IMR-90 (cell line): ENCODE measurements around the gene SERPINI2. TPM values are rescaled to one million over a fixed set of nuclear protein-coding genes. Genes with fewer than 3 reads are reported as not detected.

Experiments
- ATAC-seq: fragments of 200-7000 bp; cut with Tn5 transposase; 2 replicates; pipeline ENCODE4 v1.9.1; 2020; ENCODE audit warnings: low read depth, mild to moderate bottlenecking, moderate library complexity
- BruUV-seq: library from RNA; stranded (reverse); fragments of 400-500 nt; replicated peaks from 2 replicates; lab custom pipeline; 2021; lab: Mats Ljungman, UMichigan
- CTCF ChIA-PET: fragments of 300-600 bp; formaldehyde crosslinking; extraction: SDS; loops from one replicate; lab custom pipeline; 2021; ENCODE audit warnings: antibody characterized with exemption; lab: Yijun Ruan, JAX
- POLR2A ChIA-PET: fragments of 300-600 bp; sonication (Branson Sonifier 250); formaldehyde crosslinking; loops from one replicate; lab custom pipeline; 2022; ENCODE audit warnings: antibody characterized with exemption; ENCODE audit not compliant: unreplicated experiment; lab: Charles Lee
- DNase-seq: peaks from one replicate; pipeline ENCODE4 v3.0.0; 2013
- H2AFZ ChIP-seq: replicated peaks from 2 replicates; pipeline ENCODE3; 2013; ENCODE audit warnings: low read length, mild to moderate bottlenecking; ENCODE audit not compliant: poor library complexity
- H2AK5ac ChIP-seq: 2 replicates; pipeline ENCODE4 v1.6.1; 2013; ENCODE audit warnings: low read depth, low read length, inconsistent platforms
- H2AK9ac ChIP-seq: replicated peaks from 2 replicates; pipeline ENCODE3; 2013; ENCODE audit warnings: mild to moderate bottlenecking, low read depth, low read length, moderate library complexity; ENCODE audit not compliant: poor library complexity
- H2BK120ac ChIP-seq: 2 replicates; pipeline ENCODE4 v1.6.1; 2013; ENCODE audit warnings: low read depth, low read length, inconsistent platforms
- H2BK15ac ChIP-seq: 3 replicates; pipeline ENCODE4 v1.6.1; 2013; ENCODE audit warnings: low read depth, low read length, inconsistent platforms
- H2BK20ac ChIP-seq: 2 replicates; pipeline ENCODE4 v1.6.1; 2013; ENCODE audit warnings: low read depth, mild to moderate bottlenecking, inconsistent platforms, low read length, moderate library complexity
- H2BK5ac ChIP-seq: 2 replicates; pipeline ENCODE4 v1.6.1; 2013; ENCODE audit warnings: mild to moderate bottlenecking, low read depth, low read length, inconsistent platforms; ENCODE audit not compliant: poor library complexity, severe bottlenecking
- H3K14ac ChIP-seq: replicated peaks from 2 replicates; pipeline ENCODE4 v1.6.1; 2013; ENCODE audit warnings: low read depth, low read length, inconsistent platforms
- H3K18ac ChIP-seq: 2 replicates; pipeline ENCODE4 v1.6.1; 2013; ENCODE audit warnings: low read depth, low read length, control low read depth
- H3K23ac ChIP-seq: 2 replicates; pipeline ENCODE4 v1.6.1; 2013; ENCODE audit warnings: low read depth, low read length, inconsistent platforms
- H3K27ac ChIP-seq: 2 replicates; pipeline ENCODE4 v1.5.1; 2013; ENCODE audit warnings: mild to moderate bottlenecking, control low read depth, low read length; ENCODE audit not compliant: insufficient read depth
- H3K27me3 ChIP-seq: 2 replicates; pipeline ENCODE4 v1.6.1; 2013; ENCODE audit warnings: low read length; ENCODE audit not compliant: control insufficient read depth, insufficient read depth
- H3K36me3 ChIP-seq: 2 replicates; pipeline ENCODE4 v1.6.1; 2013; ENCODE audit warnings: low read length, mixed read lengths; ENCODE audit not compliant: control insufficient read depth, insufficient read depth
- H3K4ac ChIP-seq: 2 replicates; pipeline ENCODE4 v1.6.1; 2013; ENCODE audit warnings: low read depth, low read length, inconsistent platforms
- H3K4me1 ChIP-seq: 2 replicates; pipeline ENCODE4 v1.6.1; 2013; ENCODE audit warnings: low read length, mixed read lengths; ENCODE audit not compliant: control insufficient read depth, insufficient read depth
- H3K4me2 ChIP-seq: 2 replicates; pipeline ENCODE4 v1.6.1; 2013; ENCODE audit warnings: low read depth, mild to moderate bottlenecking, control low read depth, low read length, moderate library complexity
- H3K4me3 ChIP-seq: 2 replicates; pipeline ENCODE4 v1.5.1; 2013; ENCODE audit warnings: low read depth, mild to moderate bottlenecking, control low read depth, low read length, moderate library complexity; ENCODE audit not compliant: insufficient read depth
- H3K56ac ChIP-seq: 2 replicates; pipeline ENCODE4 v1.6.1; 2013; ENCODE audit warnings: low read length, inconsistent platforms; ENCODE audit not compliant: insufficient read depth; ENCODE audit errors: extremely low read depth
- H3K79me1 ChIP-seq, 2 experiments: 2 replicates each; pipeline ENCODE4 v1.6.1; 2013; ENCODE audit warnings: low read length in 2 of 2, inconsistent platforms in 1 of 2, low read depth in 1 of 2
- H3K9ac ChIP-seq: 2 replicates; pipeline ENCODE4 v1.6.1; 2013; ENCODE audit warnings: low read depth, low read length, control low read depth
- H3K9me1 ChIP-seq: 2 replicates; pipeline ENCODE4 v1.6.1; 2013; ENCODE audit warnings: low read length, inconsistent platforms; ENCODE audit not compliant: insufficient read depth
- H3K9me3 ChIP-seq: 2 replicates; pipeline ENCODE4 v1.6.1; 2013; ENCODE audit warnings: low read length; ENCODE audit not compliant: control insufficient read depth, insufficient read depth
- H4K20me1 ChIP-seq: 2 replicates; pipeline ENCODE4 v1.6.1; 2013; ENCODE audit warnings: low read length, inconsistent platforms; ENCODE audit not compliant: insufficient read depth
- H4K5ac ChIP-seq: 2 replicates; pipeline ENCODE4 v1.6.1; 2013; ENCODE audit warnings: mild to moderate bottlenecking, low read depth, low read length, control low read depth
- H4K8ac ChIP-seq, 2 experiments: 2 replicates each; pipeline ENCODE4 v1.6.1; 2013; ENCODE audit warnings: low read depth in 2 of 2, low read length in 2 of 2, control low read depth in 1 of 2, inconsistent platforms in 1 of 2
- H4K91ac ChIP-seq: 2 replicates; pipeline ENCODE4 v1.6.1; 2013; ENCODE audit warnings: low read depth, low read length, inconsistent platforms; ENCODE audit not compliant: insufficient read depth
- BHLHE40 ChIP-seq: fragments of 150-350 bp; IDR thresholded peaks from 2 replicates; pipeline ENCODE4 v1.6.1; 2016; ENCODE audit warnings: mild to moderate bottlenecking, low read depth, low read length
- CEBPB ChIP-seq: IDR thresholded peaks from 2 replicates; pipeline ENCODE4 v1.6.1; 2012; ENCODE audit warnings: low read depth, low read length, improper control_type of control experiment
- CHD1 ChIP-seq: IDR thresholded peaks from 2 replicates; pipeline ENCODE4 v1.6.1; 2012; ENCODE audit warnings: low read depth, low read length, improper control_type of control experiment
- CTCF ChIP-seq: conservative IDR thresholded peaks from 2 replicates; pipeline ENCODE4 v1.5.1; 2012; ENCODE audit warnings: mild to moderate bottlenecking, low read depth, low read length, improper control_type of control experiment
- FOS ChIP-seq: fragments of 150-350 bp; IDR thresholded peaks from 2 replicates; pipeline ENCODE4 v1.6.1; 2016; ENCODE audit warnings: low read depth, low read length
- MXI1 ChIP-seq: IDR thresholded peaks from 2 replicates; pipeline ENCODE4 v1.6.1; 2012; ENCODE audit warnings: low read depth, mild to moderate bottlenecking, low read length, moderate library complexity, borderline replicate concordance
- NFE2L2 ChIP-seq: fragments of 150-350 bp; IDR thresholded peaks from 2 replicates; pipeline ENCODE4 v1.6.1; 2016; ENCODE audit warnings: low read depth, mild to moderate bottlenecking, low read length
- POLR2A ChIP-seq: IDR thresholded peaks from 2 replicates; pipeline ENCODE4 v1.6.1; 2012; ENCODE audit warnings: mild to moderate bottlenecking, low read depth, low read length
- RAD21 ChIP-seq: IDR thresholded peaks from 2 replicates; pipeline ENCODE4 v1.6.1; 2012; ENCODE audit warnings: low read length, improper control_type of control experiment
- RCOR1 ChIP-seq: IDR thresholded peaks from 2 replicates; pipeline ENCODE4 v1.6.1; 2012; ENCODE audit warnings: mild to moderate bottlenecking, low read length, improper control_type of control experiment; ENCODE audit not compliant: insufficient replicate concordance
- RFX5 ChIP-seq: IDR thresholded peaks from 2 replicates; pipeline ENCODE4 v1.8.0; 2012; ENCODE audit warnings: low read depth, mild to moderate bottlenecking, low read length, moderate library complexity
- SMC3 ChIP-seq: fragments of 150-350 bp; IDR thresholded peaks from 2 replicates; pipeline ENCODE4 v1.6.1; 2016; ENCODE audit warnings: low read depth, mild to moderate bottlenecking, antibody characterized with exemption, low read length, moderate library complexity
- whole genome bisulfite sequencing, 2 experiments: methylation state at CpG; one replicate each; pipeline versions ENCODE4 v1.1.5 to v1.1.7; 2013; ENCODE audit warnings: missing lambda C conversion rate in 2 of 2; ENCODE audit not compliant: insufficient read length in 1 of 2; ENCODE audit errors: extremely low coverage in 2 of 2; 5-methylcytosine and 5-hydroxymethylcytosine counted together
- dilution Hi-C: fragments of 300-500 bp; cut with HindIII; formaldehyde crosslinking; loops from one replicate; pipeline ENCODE4 v1.14.3; 2018; ENCODE audit warnings: low sequenced_read_pairs; ENCODE audit not compliant: unreplicated experiment
- in situ Hi-C: fragments of 300-500 bp; cut with MboI; formaldehyde crosslinking; loops from 3 replicates; pipeline ENCODE4 v1.14.3; 2019; ENCODE audit warnings: low sequenced_read_pairs, inconsistent platforms, mixed read lengths
- intact Hi-C: fragments of 100-400 bp; cut with micrococcal nuclease; formaldehyde crosslinking; loops from 2 replicates; pipeline ENCODE4 v1.10.0; 2022
- polyA plus RNA-seq, 3 experiments: library from polyadenylated mRNA; depleted of rRNA; stranded (reverse); fragments of >200 nt; gene quantifications; 2 replicates each; pipeline ENCODE4 v1.2.3, GENCODE V29; 2012; ENCODE audit warnings: low replicate concordance in 1 of 3
- total RNA-seq: library from RNA; depleted of rRNA; stranded (reverse); fragments of >200 nt; gene quantifications from 2 replicates; pipeline ENCODE4 v1.2.3, GENCODE V29; 2012
- TF ChIP-seq, protein P1 (sequence below): fragments of 150-350 bp; IDR thresholded peaks from 2 replicates; pipeline ENCODE4 v1.6.1; 2017; ENCODE audit warnings: mild to moderate bottlenecking, antibody characterized with exemption, low read length, low read depth
- TF ChIP-seq, protein P2 (sequence below): fragments of 150-350 bp; IDR thresholded peaks from 2 replicates; pipeline ENCODE4 v1.6.1; 2016; ENCODE audit warnings: low read depth, mild to moderate bottlenecking, low read length, moderate library complexity, borderline replicate concordance

SERPINI2 gene
- total and polyA plus RNA-seq, 2 of the 4 experiments (the other 2 are of a cell fraction) = not detected

DNA sequence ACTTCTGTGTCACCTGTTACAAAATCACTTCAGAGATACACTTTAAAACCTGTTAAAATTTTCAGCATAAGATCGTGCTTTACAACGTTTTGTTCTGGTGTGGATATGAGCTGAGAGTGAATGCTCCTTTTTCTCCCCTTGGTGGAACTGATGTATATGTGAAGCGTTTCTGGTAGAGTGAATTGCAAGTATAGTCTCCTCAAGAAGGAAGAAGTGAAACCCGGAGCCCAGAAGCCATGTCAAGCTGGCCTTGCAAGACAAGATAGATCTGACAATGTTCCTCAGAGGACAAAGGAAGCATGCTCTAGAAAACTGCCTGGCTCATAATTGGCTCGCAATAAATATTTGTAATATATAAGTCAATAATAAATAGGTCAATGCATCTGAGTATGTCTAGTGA, 23.6 kb downstream of the SERPINI2 start:
- no peak overlapping the region for H3K9ac ChIP-seq
- POLR2A ChIA-PET = no interaction called here
- dilution Hi-C loops = no loop called here
- in situ Hi-C loops = no loop called here
- TF ChIP-seq CEBPB (no peak), BHLHE40 (no peak), RFX5 (no peak), RCOR1 (no peak), POLR2A (no peak), SMC3 (no peak), CHD1 (no peak), NFE2L2 (no peak), CTCF (no peak), RAD21 (no peak), FOS (no peak), MXI1 (no peak)
- TF ChIP-seq, protein P1, sequence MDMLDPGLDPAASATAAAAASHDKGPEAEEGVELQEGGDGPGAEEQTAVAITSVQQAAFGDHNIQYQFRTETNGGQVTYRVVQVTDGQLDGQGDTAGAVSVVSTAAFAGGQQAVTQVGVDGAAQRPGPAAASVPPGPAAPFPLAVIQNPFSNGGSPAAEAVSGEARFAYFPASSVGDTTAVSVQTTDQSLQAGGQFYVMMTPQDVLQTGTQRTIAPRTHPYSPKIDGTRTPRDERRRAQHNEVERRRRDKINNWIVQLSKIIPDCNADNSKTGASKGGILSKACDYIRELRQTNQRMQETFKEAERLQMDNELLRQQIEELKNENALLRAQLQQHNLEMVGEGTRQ = no peak
- TF ChIP-seq, protein P2, sequence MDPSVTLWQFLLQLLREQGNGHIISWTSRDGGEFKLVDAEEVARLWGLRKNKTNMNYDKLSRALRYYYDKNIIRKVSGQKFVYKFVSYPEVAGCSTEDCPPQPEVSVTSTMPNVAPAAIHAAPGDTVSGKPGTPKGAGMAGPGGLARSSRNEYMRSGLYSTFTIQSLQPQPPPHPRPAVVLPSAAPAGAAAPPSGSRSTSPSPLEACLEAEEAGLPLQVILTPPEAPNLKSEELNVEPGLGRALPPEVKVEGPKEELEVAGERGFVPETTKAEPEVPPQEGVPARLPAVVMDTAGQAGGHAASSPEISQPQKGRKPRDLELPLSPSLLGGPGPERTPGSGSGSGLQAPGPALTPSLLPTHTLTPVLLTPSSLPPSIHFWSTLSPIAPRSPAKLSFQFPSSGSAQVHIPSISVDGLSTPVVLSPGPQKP = no peak
- no peak overlapping the region for H2BK5ac ChIP-seq
- H2BK15ac ChIP-seq = no peak overlapping the region
- H2AFZ ChIP-seq = no peak overlapping the region
- no peak overlapping the region for H3K18ac ChIP-seq
- H3K9me3 ChIP-seq = no peaks in the 10 kb centered on the region; the same call in 1 of the 2 replicates
- no peak overlapping the region for H2BK120ac ChIP-seq
- H4K5ac ChIP-seq = no peak overlapping the region
- ATAC-seq = no peak
- H3K23ac ChIP-seq = no peak overlapping the region
- DNase-seq = no peak
- no peaks in the 10 kb centered on the region for H3K27me3 ChIP-seq
- no peaks in the 10 kb centered on the region for H3K4me1 ChIP-seq
- no peak overlapping the region for H2BK20ac ChIP-seq
- no peak overlapping the region for H4K8ac ChIP-seq
- no peak overlapping the region for H3K4ac ChIP-seq
- no peaks in the 10 kb centered on the region for H4K20me1 ChIP-seq
- whole genome bisulfite sequencing, 2 experiments = no CpG with 5 or more reads among the region's 5 CpGs
- H3K36me3 ChIP-seq = no peaks in the 10 kb centered on the region
- no peaks in the 10 kb centered on the region for H3K9me1 ChIP-seq
- no peak overlapping the region for H3K4me3 ChIP-seq
- H3K27ac ChIP-seq = no peak overlapping the region
- no peak overlapping the region for H2AK9ac ChIP-seq
- no peak overlapping the region for H3K14ac ChIP-seq
- H2AK5ac ChIP-seq = no peak overlapping the region
- CTCF ChIA-PET = no interaction called here
- no peak overlapping the region for H3K56ac ChIP-seq
- no TSS peak for BruUV-seq
- H3K79me1 ChIP-seq = no peaks in the 10 kb centered on the region
- H4K91ac ChIP-seq = no peak overlapping the region
- intact Hi-C loops = no loop called here
- no peak overlapping the region for H3K4me2 ChIP-seq
